DOHH2 (cell line): ENCODE measurements around the gene MS4A1.
"Not testable (repeated sequence)": the region's sequence is repeated elsewhere in the genome, so short reads cannot be mapped to it uniquely, and the experiment has no call there.

Experiments
- H3F3A ChIP-seq: fragments of 200-600 bp; sonication (generic), shearing (Covaris generic); 2 replicates; pipeline ENCODE4 v1.6.0; 2016; ENCODE audit warnings: antibody characterized with exemption, mild to moderate bottlenecking; ENCODE audit not compliant: control insufficient read depth, insufficient read depth
- H3K27ac ChIP-seq: fragments of 200-600 bp; sonication (generic); 2 replicates; pipeline ENCODE4 v1.5.1; 2014; ENCODE audit warnings: low read depth, mild to moderate bottlenecking, low read length, moderate library complexity
- H3K27me3 ChIP-seq: fragments of 200-600 bp; sonication (generic); 2 replicates; pipeline ENCODE4 v1.6.1; 2014; ENCODE audit warnings: mild to moderate bottlenecking, low read length, mixed read lengths; ENCODE audit not compliant: control insufficient read depth
- H3K36me3 ChIP-seq: fragments of 200-600 bp; sonication (generic); 2 replicates; pipeline ENCODE4 v1.6.1; 2014; ENCODE audit warnings: mild to moderate bottlenecking, low read length, moderate library complexity, mixed read lengths; ENCODE audit not compliant: control insufficient read depth
- H3K4me1 ChIP-seq: fragments of 200-600 bp; sonication (generic); 2 replicates; pipeline ENCODE4 v1.6.1; 2014; ENCODE audit warnings: mild to moderate bottlenecking, low read length, mixed read lengths; ENCODE audit not compliant: control insufficient read depth
- H3K4me2 ChIP-seq: fragments of 200-600 bp; sonication (generic); 2 replicates; pipeline ENCODE4 v1.6.0; 2014; ENCODE audit warnings: mild to moderate bottlenecking, low read length, moderate library complexity
- H3K4me3 ChIP-seq: fragments of 200-600 bp; sonication (generic); 2 replicates; pipeline ENCODE4 v1.5.1; 2014; ENCODE audit warnings: mild to moderate bottlenecking, low read length, mixed read lengths
- H3K79me2 ChIP-seq: fragments of 200-600 bp; sonication (generic); 2 replicates; pipeline ENCODE4 v1.6.1; 2014; ENCODE audit warnings: mild to moderate bottlenecking, low read length, mixed read lengths; ENCODE audit not compliant: control insufficient read depth
- H3K9me2 ChIP-seq: fragments of 200-600 bp; sonication (generic); replicated peaks from 2 replicates; pipeline ENCODE4 v1.6.1; 2014; ENCODE audit warnings: mild to moderate bottlenecking, low read length, mixed read lengths; ENCODE audit not compliant: control insufficient read depth
- H3K9me3 ChIP-seq: fragments of 200-600 bp; sonication (generic); 2 replicates; pipeline ENCODE4 v1.6.1; 2014; ENCODE audit warnings: antibody characterized with exemption, low read length, mixed read lengths; ENCODE audit not compliant: control insufficient read depth, insufficient read depth
- H4K20me1 ChIP-seq: fragments of 200-600 bp; sonication (generic); 2 replicates; pipeline ENCODE4 v1.6.0; 2014; ENCODE audit warnings: low read depth, mild to moderate bottlenecking, antibody characterized with exemption, low read length, moderate library complexity; ENCODE audit not compliant: control insufficient read depth, insufficient read depth
- EZH2phosphoT487 ChIP-seq: fragments of 200-600 bp; sonication (generic); IDR thresholded peaks from 2 replicates; pipeline ENCODE4 v1.6.1; 2017; ENCODE audit warnings: borderline replicate concordance, mild to moderate bottlenecking, antibody characterized with exemption, low read length, moderate library complexity, mixed read lengths
- TF ChIP-seq, protein P1 (sequence below): fragments of 200-600 bp; sonication (generic); IDR thresholded peaks from one replicate; pipeline ENCODE4 v1.5.1; 2014; ENCODE audit warnings: antibody characterized with exemption, mild to moderate bottlenecking, low read depth, low read length; ENCODE audit not compliant: poor library complexity, severe bottlenecking

Gene MS4A1

DNA sequence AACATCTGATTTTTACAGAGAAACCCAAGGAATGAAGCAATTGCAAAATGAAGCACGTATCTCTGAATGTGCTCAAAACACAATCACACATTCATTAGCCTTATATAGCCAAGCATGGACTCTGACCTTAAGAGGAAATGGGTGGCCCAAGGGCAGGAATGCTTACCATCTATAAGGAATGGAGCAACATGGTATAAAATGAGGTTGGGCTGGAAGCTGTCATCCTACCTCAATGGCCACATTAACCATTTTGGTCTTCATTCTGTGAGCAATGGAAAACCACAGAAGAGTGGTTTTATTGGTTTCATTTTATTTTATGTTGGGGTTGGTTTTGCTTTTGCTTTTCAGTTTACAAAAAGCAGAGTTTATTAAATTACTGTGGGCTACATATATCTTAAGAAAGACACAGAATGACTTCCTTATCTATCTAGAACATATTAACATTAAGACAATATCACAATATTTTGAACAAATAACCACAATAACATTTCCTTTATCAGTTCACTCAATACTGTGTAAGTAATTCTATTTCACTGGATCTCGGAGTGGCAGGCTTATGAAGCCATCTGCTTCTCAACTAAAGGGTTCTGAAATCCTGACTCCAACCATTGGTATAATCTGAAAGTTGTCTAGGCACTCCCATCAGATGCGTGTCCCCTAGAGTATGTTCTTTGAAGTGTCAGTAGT, 48.7 kb downstream of the MS4A1 start:
- no peak overlapping the region for H3K4me3 ChIP-seq
- H4K20me1 ChIP-seq, result no peaks in the 10 kb centered on the region
- no peaks in the 10 kb centered on the region for H3K9me3 ChIP-seq
- H3K9me2 ChIP-seq, result no peaks in the 10 kb centered on the region
- no peak for TF ChIP-seq EZH2phosphoT487
- H3K27me3 ChIP-seq, result no peaks in the 10 kb centered on the region
- H3F3A ChIP-seq, result no peaks in the 10 kb centered on the region
- H3K36me3 ChIP-seq, result no peaks in the 10 kb centered on the region
- H3K79me2 ChIP-seq, result no peaks in the 10 kb centered on the region
- H3K4me1 ChIP-seq, result no peaks in the 10 kb centered on the region
- no peak overlapping the region for H3K27ac ChIP-seq
- H3K4me2 ChIP-seq, result no peak overlapping the region

DNA sequence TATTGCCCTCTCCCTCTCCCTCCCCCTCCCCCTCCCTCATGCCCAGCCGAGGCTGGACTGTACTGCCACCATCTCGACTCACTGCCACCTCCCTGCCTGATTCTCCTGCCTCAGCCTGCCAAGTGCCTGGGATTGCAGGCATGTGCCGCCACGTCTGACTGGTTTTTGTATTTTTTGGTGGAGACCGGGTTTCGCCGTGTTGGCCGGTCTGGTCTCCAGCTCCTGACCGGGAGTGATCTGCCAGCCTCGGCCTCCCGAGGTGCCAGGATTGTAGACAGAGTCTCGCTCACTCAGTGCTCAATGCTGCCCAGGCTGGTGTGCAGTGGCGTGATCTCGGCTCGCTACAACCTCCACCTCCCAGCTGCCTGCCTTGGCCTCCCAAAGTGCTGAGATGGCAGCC, 54.0 kb downstream of the MS4A1 start:
- H3K9me3 ChIP-seq, H3K9me2 ChIP-seq, H3K36me3 ChIP-seq, H3K4me2 ChIP-seq, H4K20me1 ChIP-seq, H3K27me3 ChIP-seq, H3K79me2 ChIP-seq, H3F3A ChIP-seq, H3K4me1 ChIP-seq, H3K4me3 ChIP-seq, H3K27ac ChIP-seq: not testable (repeated sequence)

DNA sequence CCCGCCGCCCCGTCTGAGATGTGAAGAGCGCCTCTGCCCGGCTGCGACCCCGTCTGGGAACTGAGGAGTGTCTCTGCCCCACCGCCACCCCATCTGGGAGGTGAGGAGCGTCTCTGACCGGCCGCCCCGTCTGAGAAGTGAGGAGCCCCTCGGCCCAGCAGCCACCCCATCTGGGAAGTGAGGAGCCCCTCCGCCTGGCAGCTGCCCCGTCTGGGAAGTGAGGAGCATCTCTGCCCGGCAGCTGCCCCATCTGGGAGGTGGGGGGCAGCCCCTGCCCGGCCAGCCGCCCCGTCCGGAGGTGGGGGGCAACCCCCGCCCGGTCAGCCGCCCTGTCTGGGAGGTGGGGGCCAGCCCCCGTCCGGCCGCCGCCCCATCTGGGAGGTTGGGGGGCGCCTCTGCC, 54.6 kb downstream of the MS4A1 start:
- H3K4me2 ChIP-seq, H3F3A ChIP-seq, H4K20me1 ChIP-seq, H3K4me1 ChIP-seq, H3K27me3 ChIP-seq, H3K36me3 ChIP-seq, H3K79me2 ChIP-seq, H3K27ac ChIP-seq, H3K4me3 ChIP-seq, H3K9me3 ChIP-seq, H3K9me2 ChIP-seq: not testable (repeated sequence)

DNA sequence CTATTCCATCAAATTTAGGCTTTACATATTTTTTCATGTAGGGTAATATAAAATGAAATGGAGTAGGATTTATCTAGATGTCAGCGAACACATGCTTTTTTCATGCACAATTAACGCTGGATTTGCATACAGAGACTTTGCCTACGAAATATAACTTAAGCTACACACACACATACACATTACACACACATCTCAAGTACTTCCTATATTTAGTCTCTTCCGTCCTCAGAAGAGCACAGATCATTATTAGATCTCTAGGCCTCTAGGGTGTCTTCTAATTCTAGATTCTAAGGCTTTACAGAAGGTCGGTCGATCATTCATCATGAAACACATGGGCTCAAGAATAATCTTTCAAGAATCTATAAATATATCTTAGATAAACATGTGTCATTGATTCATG, 55.7 kb downstream of the MS4A1 start:
- H3K4me2 ChIP-seq, result no peak overlapping the region
- no peak overlapping the region for H3K4me3 ChIP-seq
- H3K9me2 ChIP-seq, result no peaks in the 10 kb centered on the region
- peaks cover 8% of the 10 kb centered on the region for H3K4me1 ChIP-seq
- H3K27ac ChIP-seq, result no peak overlapping the region
- no peak for TF ChIP-seq EZH2phosphoT487
- TF ChIP-seq, protein P1, sequence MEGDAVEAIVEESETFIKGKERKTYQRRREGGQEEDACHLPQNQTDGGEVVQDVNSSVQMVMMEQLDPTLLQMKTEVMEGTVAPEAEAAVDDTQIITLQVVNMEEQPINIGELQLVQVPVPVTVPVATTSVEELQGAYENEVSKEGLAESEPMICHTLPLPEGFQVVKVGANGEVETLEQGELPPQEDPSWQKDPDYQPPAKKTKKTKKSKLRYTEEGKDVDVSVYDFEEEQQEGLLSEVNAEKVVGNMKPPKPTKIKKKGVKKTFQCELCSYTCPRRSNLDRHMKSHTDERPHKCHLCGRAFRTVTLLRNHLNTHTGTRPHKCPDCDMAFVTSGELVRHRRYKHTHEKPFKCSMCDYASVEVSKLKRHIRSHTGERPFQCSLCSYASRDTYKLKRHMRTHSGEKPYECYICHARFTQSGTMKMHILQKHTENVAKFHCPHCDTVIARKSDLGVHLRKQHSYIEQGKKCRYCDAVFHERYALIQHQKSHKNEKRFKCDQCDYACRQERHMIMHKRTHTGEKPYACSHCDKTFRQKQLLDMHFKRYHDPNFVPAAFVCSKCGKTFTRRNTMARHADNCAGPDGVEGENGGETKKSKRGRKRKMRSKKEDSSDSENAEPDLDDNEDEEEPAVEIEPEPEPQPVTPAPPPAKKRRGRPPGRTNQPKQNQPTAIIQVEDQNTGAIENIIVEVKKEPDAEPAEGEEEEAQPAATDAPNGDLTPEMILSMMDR, result no peak
- no peaks in the 10 kb centered on the region for H3F3A ChIP-seq
- no peaks in the 10 kb centered on the region; the same call in 1 of the 2 replicates for H3K9me3 ChIP-seq
- no peaks in the 10 kb centered on the region for H4K20me1 ChIP-seq
- no peaks in the 10 kb centered on the region for H3K36me3 ChIP-seq
- no peaks in the 10 kb centered on the region for H3K27me3 ChIP-seq
- H3K79me2 ChIP-seq, result no peaks in the 10 kb centered on the region

DNA sequence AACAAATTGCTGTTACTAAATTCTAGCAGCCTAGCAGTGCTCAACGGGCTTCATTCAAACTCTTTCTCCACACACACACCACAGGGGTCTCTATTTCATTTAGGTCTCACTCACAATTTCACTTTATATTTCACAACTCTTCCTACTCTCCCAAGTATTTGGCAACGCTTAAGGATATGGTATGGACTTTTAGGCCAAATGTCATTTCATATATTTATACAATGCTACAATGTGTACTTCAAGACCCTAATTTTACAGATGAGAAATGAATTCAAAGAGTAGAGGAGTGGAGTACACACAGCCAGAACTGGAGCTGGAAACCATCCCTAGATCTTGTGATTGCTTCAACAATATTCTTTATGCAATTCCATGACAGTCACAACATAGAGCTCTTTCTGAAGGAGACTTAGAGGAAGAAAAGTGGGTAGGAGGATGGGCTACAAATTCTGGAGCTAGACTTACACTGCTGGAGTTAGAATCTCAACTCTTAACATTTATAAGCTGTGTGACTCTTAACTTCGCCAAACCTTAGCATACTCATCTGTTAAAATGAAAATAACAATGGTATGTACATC, 57.1 kb downstream of the MS4A1 start:
- Histone ChIP-seq H3K4me3 (no peak overlapping the region), H3K9me3 (no peaks in the 10 kb centered on the region; the same call in 1 of the 2 replicates), H4K20me1 (no peaks in the 10 kb centered on the region), H3K9me2 (no peaks in the 10 kb centered on the region), H3K4me1 (peaks cover 8% of the 10 kb centered on the region), H3F3A (no peaks in the 10 kb centered on the region), H3K27me3 (no peaks in the 10 kb centered on the region; the same call in 1 of the 2 replicates), H3K27ac (no peak overlapping the region), H3K4me2 (no peak overlapping the region), H3K79me2 (no peaks in the 10 kb centered on the region), H3K36me3 (no peaks in the 10 kb centered on the region)
- no peak for TF ChIP-seq EZH2phosphoT487
- TF ChIP-seq, protein P1, result no peak
